Neural cell (in vitro differentiated cells): ENCODE measurements around the gene COL23A1. TPM values are rescaled to one million over a fixed set of nuclear protein-coding genes. Genes with fewer than 3 reads are reported as not detected.

Source experiments
- H2AFZ ChIP-seq: fragments of 200-600, 300-800 bp; sonication (generic), shearing (Covaris generic); 2 replicates; pipeline ENCODE4 v1.6.0; 2014; ENCODE audit warnings: low read depth, mild to moderate bottlenecking, antibody characterized with exemption, low read length, moderate library complexity
- H3F3A ChIP-seq: fragments of 200-600 bp; shearing (Covaris generic); 2 replicates; pipeline ENCODE4 v1.6.1; 2016; ENCODE audit warnings: mild to moderate bottlenecking, moderate library complexity, mixed read lengths, antibody characterized with exemption, low read length; ENCODE audit not compliant: insufficient read depth, poor library complexity, severe bottlenecking
- H3K27ac ChIP-seq: fragments of 200-600, 300-800 bp; sonication (generic), shearing (Covaris generic); 2 replicates; pipeline ENCODE4 v1.5.1; 2014; ENCODE audit warnings: mild to moderate bottlenecking, low read length, moderate library complexity
- H3K27me3 ChIP-seq: fragments of 300-800, 200-600 bp; sonication (generic), shearing (Covaris generic); 2 replicates; pipeline ENCODE4 v1.6.0; 2014; ENCODE audit warnings: mild to moderate bottlenecking, low read depth, low read length, moderate library complexity; ENCODE audit not compliant: insufficient read depth
- H3K36me3 ChIP-seq: fragments of 300-800, 200-600 bp; sonication (generic), shearing (Covaris generic); 2 replicates; pipeline ENCODE4 v1.5.1; 2014; ENCODE audit warnings: mild to moderate bottlenecking, antibody characterized with exemption, low read length, moderate library complexity; ENCODE audit not compliant: insufficient read depth
- H3K4me2 ChIP-seq: fragments of 300-800, 200-600 bp; sonication (generic), shearing (Covaris generic); 2 replicates; pipeline ENCODE4 v1.6.0; 2014; ENCODE audit warnings: mild to moderate bottlenecking, low read length
- H3K4me3 ChIP-seq: fragments of 300-800, 200-600 bp; sonication (generic), shearing (Covaris generic); 2 replicates; pipeline ENCODE4 v1.5.1; 2014; ENCODE audit warnings: mild to moderate bottlenecking, low read length, moderate library complexity
- H3K79me2 ChIP-seq: fragments of 200-600 bp; shearing (Covaris generic); replicated peaks from 2 replicates; pipeline ENCODE4 v1.6.0; 2014; ENCODE audit warnings: mild to moderate bottlenecking, low read length, moderate library complexity; ENCODE audit not compliant: insufficient read depth
- H3K9ac ChIP-seq: fragments of 300-800, 200-600 bp; sonication (generic), shearing (Covaris generic); 2 replicates; pipeline ENCODE4 v1.6.1; 2016; ENCODE audit warnings: mild to moderate bottlenecking, low read length, mixed read lengths
- H3K9me2 ChIP-seq: fragments of 200-600 bp; shearing (Covaris generic); 2 replicates; pipeline ENCODE4 v1.6.1; 2016; ENCODE audit warnings: mild to moderate bottlenecking, low read length, mixed read lengths; ENCODE audit not compliant: insufficient read depth
- H3K9me3 ChIP-seq: fragments of 200-600, 300-800 bp; sonication (generic), shearing (Covaris generic); 2 replicates; pipeline ENCODE4 v1.6.1; 2016; ENCODE audit warnings: mild to moderate bottlenecking, mixed run types, low read length, moderate library complexity, mixed read lengths
- H4K20me1 ChIP-seq: fragments of 200-600 bp; shearing (Covaris generic); 2 replicates; pipeline ENCODE4 v1.6.1; 2016; ENCODE audit warnings: mild to moderate bottlenecking, mixed run types; ENCODE audit not compliant: insufficient read depth
- EP300 ChIP-seq: fragments of 450-650 bp; conservative IDR thresholded peaks from 2 replicates; pipeline ENCODE4 v1.6.1; 2014; ENCODE audit warnings: antibody characterized with exemption, mild to moderate bottlenecking, moderate library complexity; ENCODE audit not compliant: poor library complexity, severe bottlenecking
- EZH2 ChIP-seq: fragments of 200-600, 300-800 bp; shearing (Covaris generic), sonication (generic); IDR thresholded peaks from 2 replicates; pipeline ENCODE4 v1.6.1; 2014; ENCODE audit warnings: antibody characterized with exemption, low read length, borderline replicate concordance, mild to moderate bottlenecking; ENCODE audit not compliant: insufficient read depth, poor library complexity, severe bottlenecking
- MXI1 ChIP-seq: fragments of 450-650 bp; conservative IDR thresholded peaks from 2 replicates; pipeline ENCODE4 v1.6.1; 2014; ENCODE audit warnings: antibody characterized with exemption, mild to moderate bottlenecking; ENCODE audit not compliant: poor library complexity, severe bottlenecking
- POLR2AphosphoS5 ChIP-seq: IDR thresholded peaks from 2 replicates; pipeline ENCODE4 v1.6.1; 2012
- RAD21 ChIP-seq: fragments of 450-650 bp; conservative IDR thresholded peaks from 2 replicates; pipeline ENCODE4 v1.6.1; 2014; ENCODE audit warnings: antibody characterized with exemption, mild to moderate bottlenecking, moderate library complexity
- SMC3 ChIP-seq: fragments of 450-650 bp; conservative IDR thresholded peaks from 2 replicates; pipeline ENCODE4 v1.6.1; 2014; ENCODE audit warnings: antibody characterized with exemption, mild to moderate bottlenecking, moderate library complexity; ENCODE audit not compliant: poor library complexity
- TAF1 ChIP-seq: IDR thresholded peaks from 2 replicates; pipeline ENCODE4 v1.6.1; 2012; ENCODE audit warnings: low read depth
- polyA plus RNA-seq: library from polyadenylated mRNA; depleted of rRNA; stranded (reverse); fragments of >200 nt; gene quantifications from 2 replicates; pipeline ENCODE4 v1.2.3, GENCODE V29; 2014
- TF ChIP-seq, protein P1 (sequence below): IDR thresholded peaks from 2 replicates; pipeline ENCODE4 v1.6.1; 2012; ENCODE audit warnings: borderline replicate concordance
- TF ChIP-seq, protein P2 (sequence below): fragments of 450-650 bp; IDR thresholded peaks from 2 replicates; pipeline ENCODE4 v1.5.1; 2014; ENCODE audit warnings: antibody characterized with exemption, mild to moderate bottlenecking, moderate library complexity; ENCODE audit not compliant: poor library complexity, severe bottlenecking

COL23A1 gene
- polyA plus RNA-seq, 1 donor from 2014 or later = not detected

DNA sequence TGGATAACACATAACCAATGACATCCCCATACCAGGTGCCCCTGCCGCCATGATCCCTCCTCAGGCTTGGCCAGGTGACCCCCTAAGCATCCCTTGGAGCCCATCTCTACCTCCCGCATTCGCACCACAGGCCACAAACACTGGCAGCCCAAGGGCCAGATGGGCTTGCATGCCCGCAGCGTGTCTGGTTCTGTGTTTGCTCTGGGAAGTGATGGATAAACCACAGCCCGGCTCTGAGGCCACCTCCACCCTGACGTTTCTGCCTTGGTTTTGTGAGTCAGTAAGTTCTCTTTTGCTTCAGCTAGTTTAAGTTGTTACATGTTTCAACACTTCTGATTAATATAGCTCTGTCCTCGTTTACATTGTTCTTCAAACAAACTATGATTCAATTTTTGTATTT, 185.2 kb downstream of the COL23A1 start:
- Histone ChIP-seq H2AFZ (no peak overlapping the region), H3K4me3 (no peak overlapping the region), H3K9me3 (no peaks in the 10 kb centered on the region), H3K27ac (no peak overlapping the region), H3K9me2 (no peaks in the 10 kb centered on the region), H4K20me1 (no peaks in the 10 kb centered on the region), H3K27me3 (no peaks in the 10 kb centered on the region), H3K79me2 (no peaks in the 10 kb centered on the region), H3F3A (no peaks in the 10 kb centered on the region), H3K4me2 (no peak overlapping the region), H3K36me3 (no peaks in the 10 kb centered on the region), H3K9ac (no peak overlapping the region)
- TF ChIP-seq EZH2 = no peak
- TF ChIP-seq, protein P1, sequence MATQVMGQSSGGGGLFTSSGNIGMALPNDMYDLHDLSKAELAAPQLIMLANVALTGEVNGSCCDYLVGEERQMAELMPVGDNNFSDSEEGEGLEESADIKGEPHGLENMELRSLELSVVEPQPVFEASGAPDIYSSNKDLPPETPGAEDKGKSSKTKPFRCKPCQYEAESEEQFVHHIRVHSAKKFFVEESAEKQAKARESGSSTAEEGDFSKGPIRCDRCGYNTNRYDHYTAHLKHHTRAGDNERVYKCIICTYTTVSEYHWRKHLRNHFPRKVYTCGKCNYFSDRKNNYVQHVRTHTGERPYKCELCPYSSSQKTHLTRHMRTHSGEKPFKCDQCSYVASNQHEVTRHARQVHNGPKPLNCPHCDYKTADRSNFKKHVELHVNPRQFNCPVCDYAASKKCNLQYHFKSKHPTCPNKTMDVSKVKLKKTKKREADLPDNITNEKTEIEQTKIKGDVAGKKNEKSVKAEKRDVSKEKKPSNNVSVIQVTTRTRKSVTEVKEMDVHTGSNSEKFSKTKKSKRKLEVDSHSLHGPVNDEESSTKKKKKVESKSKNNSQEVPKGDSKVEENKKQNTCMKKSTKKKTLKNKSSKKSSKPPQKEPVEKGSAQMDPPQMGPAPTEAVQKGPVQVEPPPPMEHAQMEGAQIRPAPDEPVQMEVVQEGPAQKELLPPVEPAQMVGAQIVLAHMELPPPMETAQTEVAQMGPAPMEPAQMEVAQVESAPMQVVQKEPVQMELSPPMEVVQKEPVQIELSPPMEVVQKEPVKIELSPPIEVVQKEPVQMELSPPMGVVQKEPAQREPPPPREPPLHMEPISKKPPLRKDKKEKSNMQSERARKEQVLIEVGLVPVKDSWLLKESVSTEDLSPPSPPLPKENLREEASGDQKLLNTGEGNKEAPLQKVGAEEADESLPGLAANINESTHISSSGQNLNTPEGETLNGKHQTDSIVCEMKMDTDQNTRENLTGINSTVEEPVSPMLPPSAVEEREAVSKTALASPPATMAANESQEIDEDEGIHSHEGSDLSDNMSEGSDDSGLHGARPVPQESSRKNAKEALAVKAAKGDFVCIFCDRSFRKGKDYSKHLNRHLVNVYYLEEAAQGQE = no peak
- TF ChIP-seq RAD21 = no peak
- TF ChIP-seq MXI1 = no peak
- TF ChIP-seq, protein P2, sequence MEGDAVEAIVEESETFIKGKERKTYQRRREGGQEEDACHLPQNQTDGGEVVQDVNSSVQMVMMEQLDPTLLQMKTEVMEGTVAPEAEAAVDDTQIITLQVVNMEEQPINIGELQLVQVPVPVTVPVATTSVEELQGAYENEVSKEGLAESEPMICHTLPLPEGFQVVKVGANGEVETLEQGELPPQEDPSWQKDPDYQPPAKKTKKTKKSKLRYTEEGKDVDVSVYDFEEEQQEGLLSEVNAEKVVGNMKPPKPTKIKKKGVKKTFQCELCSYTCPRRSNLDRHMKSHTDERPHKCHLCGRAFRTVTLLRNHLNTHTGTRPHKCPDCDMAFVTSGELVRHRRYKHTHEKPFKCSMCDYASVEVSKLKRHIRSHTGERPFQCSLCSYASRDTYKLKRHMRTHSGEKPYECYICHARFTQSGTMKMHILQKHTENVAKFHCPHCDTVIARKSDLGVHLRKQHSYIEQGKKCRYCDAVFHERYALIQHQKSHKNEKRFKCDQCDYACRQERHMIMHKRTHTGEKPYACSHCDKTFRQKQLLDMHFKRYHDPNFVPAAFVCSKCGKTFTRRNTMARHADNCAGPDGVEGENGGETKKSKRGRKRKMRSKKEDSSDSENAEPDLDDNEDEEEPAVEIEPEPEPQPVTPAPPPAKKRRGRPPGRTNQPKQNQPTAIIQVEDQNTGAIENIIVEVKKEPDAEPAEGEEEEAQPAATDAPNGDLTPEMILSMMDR = no peak
- no peak for TF ChIP-seq SMC3
- no peak for TF ChIP-seq TAF1
- TF ChIP-seq EP300 = no peak
- TF ChIP-seq POLR2AphosphoS5 = no peak

DNA sequence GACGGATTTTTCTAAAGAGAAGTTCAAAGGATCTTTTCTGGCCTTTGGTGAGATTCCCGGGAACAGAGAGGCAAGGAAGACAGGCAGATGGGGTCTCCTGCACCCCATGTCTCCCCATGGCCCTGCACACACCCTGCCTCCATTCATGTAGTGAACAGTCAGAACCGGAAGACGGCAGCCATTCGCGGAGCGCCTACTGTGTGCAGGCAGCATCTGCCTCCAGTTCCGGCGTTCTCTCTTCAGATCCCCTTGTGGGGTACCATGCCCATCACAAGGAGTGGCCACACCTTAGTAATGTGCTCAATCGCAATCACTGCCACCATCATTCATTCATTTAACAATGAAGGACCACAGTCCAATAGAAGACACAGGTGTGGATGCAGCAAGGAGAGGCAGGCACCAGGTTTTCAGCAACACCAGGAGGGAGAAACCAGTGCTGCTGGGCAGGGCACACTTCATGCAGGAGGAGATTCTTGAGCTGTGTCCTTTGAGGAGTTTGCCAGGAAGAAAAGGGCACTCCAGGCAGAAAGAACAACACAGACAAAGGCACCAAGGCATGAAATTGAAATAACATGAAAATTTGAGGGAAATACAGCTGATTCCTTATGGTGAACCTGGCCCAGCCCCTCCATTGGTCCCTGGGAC, 186.1 kb downstream of the COL23A1 start:
- Histone ChIP-seq H3K4me3 (no peak overlapping the region), H3K36me3 (no peaks in the 10 kb centered on the region), H3K27me3 (no peaks in the 10 kb centered on the region), H3K9me3 (no peaks in the 10 kb centered on the region), H4K20me1 (no peaks in the 10 kb centered on the region), H2AFZ (no peak overlapping the region), H3K27ac (no peak overlapping the region), H3K9me2 (no peaks in the 10 kb centered on the region), H3K9ac (no peak overlapping the region), H3K4me2 (no peak overlapping the region), H3K79me2 (no peaks in the 10 kb centered on the region), H3F3A (no peaks in the 10 kb centered on the region)
- no peak for TF ChIP-seq EP300
- TF ChIP-seq RAD21 = no peak
- TF ChIP-seq, protein P2 = no peak
